HCT116 (cell line): ENCODE results near the gene CARD10. TPM values are rescaled to one million over a fixed set of nuclear protein-coding genes. Genes with fewer than 3 reads are reported as not detected.

Experiments used
- ATAC-seq: fragments of 200-7000 bp; cut with Tn5 transposase; 2 replicates; pipeline ENCODE4 v1.9.1; 2020; ENCODE audit warnings: mild to moderate bottlenecking, moderate library complexity
- BruUV-seq: library from RNA; stranded (reverse); fragments of 400-500 nt; replicated peaks from 2 replicates; lab custom pipeline; 2021; lab: Mats Ljungman, UMichigan
- CTCF ChIA-PET: fragments of 300-600 bp; sonication (Branson Sonifier 250); formaldehyde crosslinking; loops from one replicate; lab custom pipeline; 2021; ENCODE audit warnings: antibody characterized with exemption; lab: Charles Lee
- POLR2A ChIA-PET: fragments of 300-600, 350-600 bp; sonication (Branson Sonifier 250); formaldehyde crosslinking; loops from one replicate; lab custom pipeline; 2021; ENCODE audit warnings: antibody characterized with exemption; lab: Charles Lee
- RAD21 ChIA-PET, 2 experiments: fragments of 300-600 bp; sonication (Branson Sonifier 250); formaldehyde crosslinking; loops; one replicate each; lab custom pipeline; 2023; ENCODE audit warnings: low total read pairs in 2 of 2; ENCODE audit not compliant: uncharacterized antibody in 2 of 2, unreplicated experiment in 2 of 2, low non-redundant PET in 1 of 2; lab: Charles Lee
- DNase-seq: peaks from one replicate; pipeline ENCODE4 v3.0.0-alpha.2; 2010; ENCODE audit warnings: low read depth, low spot score
- H2AFZ ChIP-seq: fragments of 200-600 bp; shearing (Covaris generic), sonication (generic); 2 replicates; pipeline ENCODE4 v1.6.1; 2017; ENCODE audit warnings: low read depth, mixed run types, mixed read lengths, antibody characterized with exemption, low read length; ENCODE audit not compliant: poor library complexity, severe bottlenecking
- H3K27ac ChIP-seq: 2 replicates; pipeline ENCODE4 v1.5.1; 2012; ENCODE audit warnings: low read depth, low read length
- H3K27me3 ChIP-seq: fragments of 200-600 bp; sonication (generic); 2 replicates; pipeline ENCODE4 v1.6.1; 2016; ENCODE audit warnings: mixed run types, low read length, mixed read lengths; ENCODE audit not compliant: insufficient read depth
- H3K36me3 ChIP-seq, 2 experiments: fragments of 200-500 bp in 1 of 2; fragments of 200-600 bp in 1 of 2; sonication (Bioruptor generic) in 1 of 2; sonication (generic) in 1 of 2; 2 replicates each; pipeline versions ENCODE4 v1.5.1 to v1.6.1; 2014 to 2016; ENCODE audit warnings: low read length in 2 of 2, inconsistent platforms in 1 of 2, mixed read lengths in 1 of 2, mixed run types in 1 of 2; ENCODE audit not compliant: insufficient read depth in 2 of 2, control insufficient read depth in 1 of 2
- H3K4me1 ChIP-seq, 2 experiments: fragments of 200-600 bp in 1 of 2; sonication (generic) in 1 of 2; 2 replicates each; pipeline versions ENCODE4 v1.5.1 to v1.6.1; 2012 to 2017; ENCODE audit warnings: low read length in 2 of 2, inconsistent platforms in 1 of 2, mild to moderate bottlenecking in 1 of 2, mixed read lengths in 1 of 2, mixed run types in 1 of 2, moderate library complexity in 1 of 2; ENCODE audit not compliant: insufficient read depth in 2 of 2, control insufficient read depth in 1 of 2
- H3K4me2 ChIP-seq: fragments of 200-600 bp; sonication (generic); 2 replicates; pipeline ENCODE4 v1.6.1; 2017; ENCODE audit warnings: mixed run types, low read length, mixed read lengths
- H3K4me3 ChIP-seq, 2 experiments: fragments of 200-600 bp in 1 of 2; sonication (generic) in 1 of 2; replicated peaks in 1 of 2; 2 replicates each; pipeline ENCODE4 v1.5.1; 2011 to 2016; ENCODE audit warnings: low read length in 2 of 2, control low read depth in 1 of 2, low read depth in 1 of 2, mild to moderate bottlenecking in 1 of 2, mixed read lengths in 1 of 2, mixed run types in 1 of 2
- H3K79me2 ChIP-seq: fragments of 200-600 bp; sonication (generic); 2 replicates; pipeline ENCODE4 v1.6.1; 2017; ENCODE audit warnings: mild to moderate bottlenecking, mixed run types, low read length, moderate library complexity, mixed read lengths; ENCODE audit not compliant: insufficient read depth
- H3K9ac ChIP-seq: fragments of 200-600 bp; sonication (generic); 2 replicates; pipeline ENCODE4 v1.6.1; 2016; ENCODE audit warnings: low read length, mixed read lengths
- H3K9me2 ChIP-seq: fragments of 200-600 bp; sonication (generic), shearing (Covaris generic); 2 replicates; pipeline ENCODE4 v1.6.1; 2017; ENCODE audit warnings: mixed run types, mild to moderate bottlenecking, moderate library complexity; ENCODE audit not compliant: insufficient read depth
- H3K9me3 ChIP-seq, 2 experiments: fragments of 200-500 bp in 1 of 2; fragments of 200-600 bp in 1 of 2; sonication (Bioruptor generic) in 1 of 2; sonication (generic) in 1 of 2; 2 replicates each; pipeline ENCODE4 v1.6.1; 2014 to 2017; ENCODE audit warnings: low read length in 2 of 2, mixed read lengths in 2 of 2, inconsistent platforms in 1 of 2, low read depth in 1 of 2, mild to moderate bottlenecking in 1 of 2, mixed run types in 1 of 2, moderate library complexity in 1 of 2; ENCODE audit not compliant: control insufficient read depth in 1 of 2, insufficient read depth in 1 of 2
- H4K20me1 ChIP-seq: fragments of 200-600 bp; sonication (generic), shearing (Covaris generic); 2 replicates; pipeline ENCODE4 v1.6.1; 2017; ENCODE audit warnings: mixed run types, mild to moderate bottlenecking, moderate library complexity; ENCODE audit not compliant: insufficient read depth
- CEBPB ChIP-seq: IDR thresholded peaks from 2 replicates; pipeline ENCODE4 v1.6.1; 2012; ENCODE audit warnings: low read depth
- EGR1 ChIP-seq: IDR thresholded peaks from 2 replicates; pipeline ENCODE4 v1.6.1; 2012; ENCODE audit warnings: low read depth
- EZH2 ChIP-seq: fragments of 200-600 bp; sonication (generic); IDR thresholded peaks from 2 replicates; pipeline ENCODE4 v1.6.1; 2017; ENCODE audit warnings: antibody characterized with exemption, mixed run types
- EZH2phosphoT487 ChIP-seq: fragments of 200-600 bp; IDR thresholded peaks from 2 replicates; pipeline ENCODE4 v1.6.1; 2018; ENCODE audit warnings: antibody characterized with exemption, borderline replicate concordance
- JUND ChIP-seq: IDR thresholded peaks from 2 replicates; pipeline ENCODE4 v1.6.1; 2012
- POLR2A ChIP-seq: IDR thresholded peaks from 2 replicates; pipeline ENCODE4 v1.7.0; 2011; ENCODE audit warnings: borderline replicate concordance; ENCODE audit not compliant: insufficient read depth, insufficient read length; ENCODE audit errors: extremely low read depth
- RAD21 ChIP-seq: IDR thresholded peaks from 2 replicates; pipeline ENCODE4 v1.6.1; 2012; ENCODE audit warnings: low read depth, mild to moderate bottlenecking
- SP1 ChIP-seq: IDR thresholded peaks from 2 replicates; pipeline ENCODE4 v1.6.1; 2012; ENCODE audit warnings: low read depth
- intact Hi-C: fragments of 100-400 bp; cut with micrococcal nuclease; formaldehyde crosslinking; loops from 2 replicates; pipeline ENCODE4 v1.10.0; 2022
- total RNA-seq: library from RNA; stranded (reverse); gene quantifications from one replicate; pipeline ENCODE4 v1.2.1, GENCODE V29; 2021; ENCODE audit not compliant: unreplicated experiment
- TF ChIP-seq, protein P1 (sequence below): IDR thresholded peaks from 2 replicates; pipeline ENCODE4 v1.6.1; 2012; ENCODE audit warnings: low read depth

CARD10 gene
- total RNA-seq, 1 experiment from 2014 or later: 32.0 TPM

DNA sequence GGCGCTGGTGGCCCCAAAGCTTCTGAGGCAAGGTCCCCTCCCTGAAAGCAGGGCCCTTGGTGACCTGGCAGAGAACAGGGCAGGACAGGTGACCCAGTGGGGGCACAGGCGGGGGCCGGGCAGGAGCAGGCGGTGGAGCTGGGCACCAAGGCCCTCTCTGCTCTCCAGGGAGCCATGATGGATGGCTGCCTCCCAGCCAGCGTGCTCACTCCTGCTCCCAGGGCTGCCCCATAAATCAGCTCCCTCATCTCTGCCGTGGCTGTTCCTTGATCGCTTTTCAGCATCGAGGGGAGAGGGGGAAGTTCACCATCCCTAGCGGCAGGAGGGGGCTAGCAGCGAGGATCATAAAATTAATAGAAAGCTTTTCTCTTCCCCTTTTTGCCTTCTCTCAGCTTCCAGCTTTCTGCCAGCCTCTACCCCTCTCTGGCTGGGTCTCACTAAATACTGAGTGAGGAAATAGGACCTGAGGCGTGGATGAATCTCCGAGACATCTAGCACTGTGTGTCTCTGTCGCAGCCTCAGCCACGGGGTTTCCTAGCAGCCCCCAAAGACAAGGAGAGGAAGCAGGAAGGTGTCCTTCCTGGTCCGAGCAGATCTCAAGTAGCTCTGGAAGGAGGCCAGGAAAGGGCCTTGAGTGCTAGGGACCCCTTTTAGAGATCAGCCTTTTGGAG, 69.7 kb downstream of the CARD10 start:
- Histone ChIP-seq H3K27me3 (no peaks in the 10 kb centered on the region), H3K4me3 (no peak overlapping the region), H3K9ac (no peak overlapping the region), H3K36me3 (no peaks in the 10 kb centered on the region), H3K27ac (no peak overlapping the region), H3K9me2 (no peaks in the 10 kb centered on the region), H3K4me2 (no peak overlapping the region), H3K4me1 (peaks cover 32 to 85% of the 10 kb centered on the region in 2 experiments), H3K79me2 (no peaks in the 10 kb centered on the region), H3K9me3 (no peaks in the 10 kb centered on the region), H4K20me1 (no peaks in the 10 kb centered on the region), H2AFZ (no peak overlapping the region)
- DNase-seq: no peak
- CTCF ChIA-PET: no interaction called here
- TF ChIP-seq POLR2A (no peak), EZH2 (no peak), EZH2phosphoT487 (no peak), SP1 (no peak), JUND (no peak), RAD21 (no peak), CEBPB (no peak), EGR1 (no peak)
- TF ChIP-seq, protein P1, sequence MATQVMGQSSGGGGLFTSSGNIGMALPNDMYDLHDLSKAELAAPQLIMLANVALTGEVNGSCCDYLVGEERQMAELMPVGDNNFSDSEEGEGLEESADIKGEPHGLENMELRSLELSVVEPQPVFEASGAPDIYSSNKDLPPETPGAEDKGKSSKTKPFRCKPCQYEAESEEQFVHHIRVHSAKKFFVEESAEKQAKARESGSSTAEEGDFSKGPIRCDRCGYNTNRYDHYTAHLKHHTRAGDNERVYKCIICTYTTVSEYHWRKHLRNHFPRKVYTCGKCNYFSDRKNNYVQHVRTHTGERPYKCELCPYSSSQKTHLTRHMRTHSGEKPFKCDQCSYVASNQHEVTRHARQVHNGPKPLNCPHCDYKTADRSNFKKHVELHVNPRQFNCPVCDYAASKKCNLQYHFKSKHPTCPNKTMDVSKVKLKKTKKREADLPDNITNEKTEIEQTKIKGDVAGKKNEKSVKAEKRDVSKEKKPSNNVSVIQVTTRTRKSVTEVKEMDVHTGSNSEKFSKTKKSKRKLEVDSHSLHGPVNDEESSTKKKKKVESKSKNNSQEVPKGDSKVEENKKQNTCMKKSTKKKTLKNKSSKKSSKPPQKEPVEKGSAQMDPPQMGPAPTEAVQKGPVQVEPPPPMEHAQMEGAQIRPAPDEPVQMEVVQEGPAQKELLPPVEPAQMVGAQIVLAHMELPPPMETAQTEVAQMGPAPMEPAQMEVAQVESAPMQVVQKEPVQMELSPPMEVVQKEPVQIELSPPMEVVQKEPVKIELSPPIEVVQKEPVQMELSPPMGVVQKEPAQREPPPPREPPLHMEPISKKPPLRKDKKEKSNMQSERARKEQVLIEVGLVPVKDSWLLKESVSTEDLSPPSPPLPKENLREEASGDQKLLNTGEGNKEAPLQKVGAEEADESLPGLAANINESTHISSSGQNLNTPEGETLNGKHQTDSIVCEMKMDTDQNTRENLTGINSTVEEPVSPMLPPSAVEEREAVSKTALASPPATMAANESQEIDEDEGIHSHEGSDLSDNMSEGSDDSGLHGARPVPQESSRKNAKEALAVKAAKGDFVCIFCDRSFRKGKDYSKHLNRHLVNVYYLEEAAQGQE: no peak
- RAD21 ChIA-PET: no interaction called here
- POLR2A ChIA-PET: interaction anchor here (1.5 kb wide), 1 partner anchor 131 kb away, joined by 4 read pairs; no protein-coding TSS in a partner anchor
- BruUV-seq: no TSS peak
- no peak for ATAC-seq
- intact Hi-C loops: no loop called here
